NT2/D1 (cell line): ENCODE data around the gene HOXB3.

Source experiments
- YY1 ChIP-seq: IDR thresholded peaks from 2 replicates; pipeline ENCODE4 v1.6.1; 2011; ENCODE audit not compliant: insufficient read length, insufficient read depth
- ZNF274 ChIP-seq: IDR thresholded peaks from 2 replicates; pipeline ENCODE4 v1.6.1; 2011; ENCODE audit warnings: mild to moderate bottlenecking, low read depth, low read length

DNA sequence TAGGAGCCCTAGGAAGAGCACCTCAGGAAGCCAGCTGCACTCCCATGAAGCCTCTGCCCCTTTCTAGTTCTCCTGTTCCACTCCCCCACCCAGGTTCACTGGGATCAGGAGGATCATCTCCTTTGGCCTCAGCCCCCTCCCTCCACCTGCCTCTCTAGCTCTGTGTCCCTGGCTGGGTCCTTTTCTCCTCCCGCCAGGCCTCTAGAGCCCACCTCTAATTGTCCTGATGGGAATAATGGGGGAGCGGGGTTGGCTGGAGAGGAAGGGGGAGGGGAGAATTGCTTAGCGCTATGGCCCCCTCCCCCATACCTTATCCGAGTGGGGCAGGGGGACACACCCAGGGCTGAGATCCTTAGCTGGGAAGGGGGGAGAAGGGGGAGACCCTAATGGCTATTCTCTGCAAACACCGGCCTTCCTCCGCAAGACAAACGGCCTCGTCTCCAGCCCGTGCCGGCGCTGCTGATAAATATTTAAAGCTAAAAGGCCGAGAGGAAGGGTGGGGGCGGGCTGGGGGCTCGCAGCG lies 19.8 kb upstream of the HOXB3 start:
- TF ChIP-seq YY1 (no peak), ZNF274 (no peak)
